ENCODE data around the gene ALOX15. TPM values are rescaled to one million over a fixed set of nuclear protein-coding genes. Genes with fewer than 3 reads are reported as not detected.

The ALOX15 gene
- total RNA-seq, 1 donor from 2014 or later: 4.9 TPM

DNA sequence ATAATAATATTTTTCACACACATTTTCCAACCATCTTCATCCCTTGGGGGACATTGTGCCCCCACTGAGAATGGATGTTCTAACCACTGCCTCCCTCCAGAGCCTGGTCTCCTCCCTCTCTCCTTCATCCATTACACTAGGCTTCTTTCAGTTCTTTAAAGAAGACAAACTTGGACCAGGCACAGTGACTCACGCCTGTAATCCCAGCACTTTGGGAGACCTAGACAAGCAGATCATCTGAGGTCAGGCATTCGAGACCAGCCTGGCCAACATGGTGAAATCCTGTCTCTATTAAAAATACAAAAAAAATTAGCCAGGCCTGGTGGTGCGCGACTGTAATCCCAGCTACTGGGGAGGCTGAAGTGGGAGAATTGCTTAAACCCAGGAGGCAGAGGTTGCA is 6.5 kb downstream of the ALOX15 start:
- no peak for DNase-seq (ENCODE audit: extremely low spot score, unreplicated experiment)
- TF ChIP-seq, protein P1, sequence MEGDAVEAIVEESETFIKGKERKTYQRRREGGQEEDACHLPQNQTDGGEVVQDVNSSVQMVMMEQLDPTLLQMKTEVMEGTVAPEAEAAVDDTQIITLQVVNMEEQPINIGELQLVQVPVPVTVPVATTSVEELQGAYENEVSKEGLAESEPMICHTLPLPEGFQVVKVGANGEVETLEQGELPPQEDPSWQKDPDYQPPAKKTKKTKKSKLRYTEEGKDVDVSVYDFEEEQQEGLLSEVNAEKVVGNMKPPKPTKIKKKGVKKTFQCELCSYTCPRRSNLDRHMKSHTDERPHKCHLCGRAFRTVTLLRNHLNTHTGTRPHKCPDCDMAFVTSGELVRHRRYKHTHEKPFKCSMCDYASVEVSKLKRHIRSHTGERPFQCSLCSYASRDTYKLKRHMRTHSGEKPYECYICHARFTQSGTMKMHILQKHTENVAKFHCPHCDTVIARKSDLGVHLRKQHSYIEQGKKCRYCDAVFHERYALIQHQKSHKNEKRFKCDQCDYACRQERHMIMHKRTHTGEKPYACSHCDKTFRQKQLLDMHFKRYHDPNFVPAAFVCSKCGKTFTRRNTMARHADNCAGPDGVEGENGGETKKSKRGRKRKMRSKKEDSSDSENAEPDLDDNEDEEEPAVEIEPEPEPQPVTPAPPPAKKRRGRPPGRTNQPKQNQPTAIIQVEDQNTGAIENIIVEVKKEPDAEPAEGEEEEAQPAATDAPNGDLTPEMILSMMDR (conservative IDR thresholded peaks at IDR 0.05): no peak
- H3K36me3 Mint-ChIP-seq: no peaks in the 10 kb centered on the region
- no peaks in the 10 kb centered on the region for H3K9me3 Mint-ChIP-seq
- peaks cover 59% of the 10 kb centered on the region for H3K27me3 Mint-ChIP-seq
- H3K27ac Mint-ChIP-seq: no peak overlapping the region
- no peak overlapping the region for H3K4me3 Mint-ChIP-seq
- H3K4me1 Mint-ChIP-seq (ENCODE audit: unreplicated experiment): peaks cover 18% of the 10 kb centered on the region

DNA sequence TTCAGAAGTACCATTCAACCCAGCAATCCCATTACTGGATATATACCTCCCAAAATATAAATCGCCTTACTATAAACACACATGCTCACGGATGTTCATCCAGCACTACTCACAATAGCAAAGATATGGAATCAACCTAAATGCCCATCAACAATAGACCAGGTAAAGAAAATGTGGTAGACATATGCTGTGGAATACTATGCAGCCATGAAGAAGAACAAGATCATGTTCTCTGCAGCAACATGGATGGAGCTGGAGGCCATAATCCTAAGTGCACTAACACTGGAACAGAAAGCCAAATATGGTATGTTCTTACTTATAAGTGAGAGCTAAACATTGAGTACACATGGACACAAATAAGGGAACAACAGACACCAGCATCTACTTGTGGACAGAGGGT is 7.8 kb downstream of the ALOX15 start:
- Mint-ChIP-seq H3K9me3 (no peaks in the 10 kb centered on the region), H3K27me3 (peaks cover 51% of the 10 kb centered on the region), H3K27ac (no peak overlapping the region), H3K4me3 (no peak overlapping the region), H3K36me3 (no peaks in the 10 kb centered on the region), H3K4me1 (ENCODE audit: unreplicated experiment) (peaks cover 11% of the 10 kb centered on the region)
- TF ChIP-seq, protein P1 (conservative IDR thresholded peaks at IDR 0.05): no peak
- no peak for DNase-seq (ENCODE audit: extremely low spot score, unreplicated experiment)

DNA sequence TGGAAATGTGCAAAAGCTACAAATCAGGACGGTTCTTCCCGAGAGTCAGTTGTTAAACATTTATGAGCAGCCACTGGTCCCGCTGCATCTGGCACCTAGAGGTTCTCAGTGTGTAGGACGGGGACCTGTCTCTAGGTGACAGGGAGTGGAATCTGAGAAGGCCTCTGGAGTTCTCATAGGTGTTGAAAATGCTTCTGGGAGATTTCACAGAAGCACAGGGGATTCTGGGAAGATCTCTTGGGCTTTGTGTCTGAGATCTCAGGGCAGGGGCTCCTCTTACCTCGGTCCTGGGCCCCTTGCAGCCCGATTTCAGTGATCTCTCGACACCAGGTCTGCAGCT is 8.9 kb downstream of the ALOX15 start:
- Mint-ChIP-seq H3K4me1 (ENCODE audit: unreplicated experiment) (peaks cover 11% of the 10 kb centered on the region), H3K36me3 (no peaks in the 10 kb centered on the region), H3K9me3 (no peaks in the 10 kb centered on the region), H3K27me3 (peaks cover 43% of the 10 kb centered on the region), H3K4me3 (no peak overlapping the region), H3K27ac (no peak overlapping the region)
- TF ChIP-seq, protein P1 (conservative IDR thresholded peaks at IDR 0.05): no peak
- DNase-seq (ENCODE audit: extremely low spot score, unreplicated experiment): no peak

DNA sequence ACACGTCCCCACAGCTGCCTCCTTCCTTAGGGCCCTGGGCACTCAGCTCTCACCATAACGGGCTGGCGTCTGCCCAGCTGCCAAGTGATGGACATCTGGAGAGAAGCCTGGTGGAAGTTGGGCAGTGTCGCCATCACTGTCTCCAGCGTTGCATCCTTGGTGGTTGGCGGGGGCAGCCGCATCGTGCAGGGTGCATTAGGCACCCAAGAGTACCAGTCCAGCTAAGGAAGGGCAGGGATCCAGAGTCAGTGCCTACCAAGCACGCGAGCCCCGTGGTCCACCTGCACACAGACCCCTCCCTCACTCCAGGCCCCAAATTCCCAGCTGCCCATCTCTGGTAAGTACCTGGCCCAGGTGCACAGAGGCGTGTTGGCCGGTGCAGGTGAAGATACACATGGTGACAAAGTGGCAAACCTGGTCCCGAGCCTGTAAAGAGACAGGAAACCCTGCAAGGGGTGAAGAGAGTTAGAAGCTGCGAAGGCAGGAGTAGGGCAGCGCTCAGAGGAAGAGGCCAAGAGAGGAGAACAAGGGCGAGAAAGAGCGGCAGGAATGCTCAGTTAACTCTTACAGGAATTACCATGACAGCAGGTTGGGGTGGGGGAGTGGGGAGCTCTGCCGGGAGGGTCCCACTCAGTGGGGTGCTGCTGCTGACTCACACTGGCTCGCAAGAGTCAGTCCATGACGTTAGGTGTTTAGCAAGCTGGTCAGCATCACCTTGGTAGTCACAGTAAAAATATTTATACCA is 9.5 kb downstream of the ALOX15 start:
- Mint-ChIP-seq H3K9me3 (no peaks in the 10 kb centered on the region), H3K4me1 (ENCODE audit: unreplicated experiment) (peaks cover 11% of the 10 kb centered on the region), H3K27me3 (peaks cover 37% of the 10 kb centered on the region), H3K4me3 (no peak overlapping the region), H3K27ac (no peak overlapping the region), H3K36me3 (no peaks in the 10 kb centered on the region)
- no peak for DNase-seq (ENCODE audit: extremely low spot score, unreplicated experiment)
- TF ChIP-seq, protein P1 (conservative IDR thresholded peaks at IDR 0.05): no peak

DNA sequence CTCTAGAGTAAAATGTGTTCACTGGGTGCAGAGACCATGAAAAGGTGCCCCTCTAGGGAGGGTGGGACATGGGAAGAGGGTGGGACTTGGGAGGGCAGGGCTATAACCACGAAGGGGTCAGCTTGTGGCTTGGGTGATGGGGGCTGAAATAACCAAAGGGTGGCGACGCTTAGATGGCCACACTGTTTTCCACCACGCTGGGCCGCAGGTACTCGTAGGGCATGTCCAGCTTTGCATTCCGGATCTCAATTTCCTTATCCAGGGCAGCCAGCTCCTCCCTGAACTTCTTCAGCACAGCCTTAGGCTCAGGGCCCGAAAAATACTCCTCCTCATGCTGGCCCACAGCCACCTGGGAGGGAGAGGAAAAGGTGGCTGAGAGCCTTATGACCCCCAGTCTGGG is 10.0 kb downstream of the ALOX15 start:
- no peaks in the 10 kb centered on the region for H3K9me3 Mint-ChIP-seq
- no peaks in the 10 kb centered on the region for H3K36me3 Mint-ChIP-seq
- no peak overlapping the region for H3K4me3 Mint-ChIP-seq
- H3K4me1 Mint-ChIP-seq (ENCODE audit: unreplicated experiment): peaks cover 11% of the 10 kb centered on the region
- TF ChIP-seq, protein P1 (conservative IDR thresholded peaks at IDR 0.05): no peak
- no peak for DNase-seq (ENCODE audit: extremely low spot score, unreplicated experiment)
- no peak overlapping the region for H3K27ac Mint-ChIP-seq
- peaks cover 32% of the 10 kb centered on the region for H3K27me3 Mint-ChIP-seq

Data from type B pancreatic cell (in vitro differentiated cells).